HG02588 (cell line): ENCODE measurements around the gene CCDC136.

Source experiments
- ATAC-seq: cut with Tn5 transposase; IDR thresholded peaks from one replicate; pipeline ENCODE4 v1.9.1; 2021; ENCODE audit warnings: mild to moderate bottlenecking, moderate library complexity; ENCODE audit not compliant: unreplicated experiment

CCDC136 gene

GRCh38 chr7:128831178-128831993 is 39.6 kb downstream of the CCDC136 start:
- no peak for ATAC-seq

- no peak for ATAC-seq
These were observed 40.5 kb downstream of the CCDC136 start for GRCh38 chr7:128831994-128832879.

GRCh38 chr7:128832880-128833147 is 41.0 kb downstream of the CCDC136 start:
- no peak for ATAC-seq

- no peak for ATAC-seq
These were observed 41.6 kb downstream of the CCDC136 start for GRCh38 chr7:128833148-128833945.

GRCh38 chr7:128833946-128834325 is 42.2 kb downstream of the CCDC136 start:
- ATAC-seq: no peak

- ATAC-seq: no peak
These were observed 43.5 kb downstream of the CCDC136 start for GRCh38 chr7:128835231-128835751.

GRCh38 chr7:128835790-128836641 is 44.2 kb downstream of the CCDC136 start:
- no peak for ATAC-seq

GRCh38 chr7:128836729-128837348 is 45.1 kb downstream of the CCDC136 start:
- no peak for ATAC-seq

- no peak for ATAC-seq
These were observed 45.8 kb downstream of the CCDC136 start for GRCh38 chr7:128837521-128837921.

- no peak for ATAC-seq
These were observed 46.5 kb downstream of the CCDC136 start for GRCh38 chr7:128838109-128838779.

- no peak for ATAC-seq
These were observed 47.4 kb downstream of the CCDC136 start for GRCh38 chr7:128838981-128839731.

GRCh38 chr7:128839751-128840177 is 48.0 kb downstream of the CCDC136 start:
- no peak for ATAC-seq

- ATAC-seq: no peak
These were observed 48.8 kb downstream of the CCDC136 start for GRCh38 chr7:128840326-128841170.

GRCh38 chr7:128841171-128841690 is 49.5 kb downstream of the CCDC136 start:
- no peak for ATAC-seq

GRCh38 chr7:128841921-128842673 is 50.3 kb downstream of the CCDC136 start:
- ATAC-seq: no peak
